GM18951 (cell line): Measurements from ENCODE around the gene ACTN3.
A peak's percentile ranks its signal among the peaks of the same experiment; 100 is the strongest.
"Not testable (repeated sequence)": the region's sequence is repeated elsewhere in the genome, so short reads cannot be mapped to it uniquely, and the experiment has no call there.

Experiments
- POLR2A ChIP-seq: IDR thresholded peaks from 4 replicates; pipeline ENCODE4 v1.6.1; 2011; ENCODE audit warnings: mild to moderate bottlenecking; ENCODE audit not compliant: insufficient read length, insufficient read depth; ENCODE audit errors: extremely low read depth
- in situ Hi-C: fragments of 300-500 bp; cut with MboI; formaldehyde crosslinking; loops from one replicate; pipeline ENCODE4 v1.12.0; 2022; ENCODE audit warnings: low sequenced_read_pairs, mixed read lengths, inconsistent platforms; ENCODE audit not compliant: unreplicated experiment

Gene ACTN3

GRCh38 chr11:66532784-66533183 is 13.9 kb upstream of the ACTN3 start:
- no peak for TF ChIP-seq POLR2A
- in situ Hi-C loops, result no loop called here

- no peak for TF ChIP-seq POLR2A
- in situ Hi-C loops, result no loop called here
These were observed 7.4 kb upstream of the ACTN3 start for GRCh38 chr11:66539170-66539869.

DNA sequence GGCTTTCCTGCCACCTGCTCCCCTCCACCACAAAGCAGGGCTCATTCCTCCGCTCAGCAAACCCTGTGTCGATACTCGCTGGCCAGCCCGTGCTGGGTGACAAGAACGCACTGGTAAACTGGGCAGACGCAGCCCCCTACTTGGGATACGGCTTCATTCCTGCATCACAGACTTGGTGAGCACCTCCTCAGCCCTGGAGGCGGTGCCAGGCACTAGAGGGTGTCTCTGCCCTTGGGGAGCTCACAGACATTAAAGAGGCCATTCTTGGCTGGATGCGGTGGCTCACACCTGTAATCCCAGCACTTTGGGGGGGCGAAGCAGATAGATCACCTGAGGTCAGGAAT is 6.9 kb upstream of the ACTN3 start:
- no peak for TF ChIP-seq POLR2A
- in situ Hi-C loops, result no loop called here

GRCh38 chr11:66540598-66540997 is 6.1 kb upstream of the ACTN3 start:
- in situ Hi-C loops, result not testable (repeated sequence)

GRCh38 chr11:66541892-66542291 is 4.8 kb upstream of the ACTN3 start:
- no peak for TF ChIP-seq POLR2A

DNA sequence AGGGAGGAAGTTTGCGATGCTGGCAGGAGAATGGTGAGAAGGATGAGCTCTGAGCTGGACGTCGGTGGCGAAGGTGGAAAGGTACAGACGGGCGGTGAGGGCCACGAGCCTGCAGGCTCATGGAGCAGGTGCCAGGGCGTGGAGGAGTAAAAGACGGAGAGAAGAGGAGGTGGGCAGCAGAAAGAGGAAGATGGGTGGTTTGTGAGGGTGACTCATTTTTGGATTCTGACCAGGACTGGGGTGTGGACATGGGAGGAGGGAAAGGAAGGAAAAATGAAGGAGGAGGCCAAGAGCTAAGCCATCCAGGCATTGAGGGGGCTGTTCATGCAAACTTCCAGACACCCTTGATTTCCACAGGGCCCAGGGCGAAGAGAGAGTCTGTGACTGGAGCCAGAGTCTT is 4.3 kb upstream of the ACTN3 start:
- TF ChIP-seq POLR2A, result no peak
- in situ Hi-C loops, result no loop called here

More at GRCh38 chr11:66541892-66542291, 4.8 kb upstream of the ACTN3 start:
- in situ Hi-C loops, result no loop called here

- in situ Hi-C loops, result no loop called here
- TF ChIP-seq POLR2A, result peak; percentile 28
These were observed 3.2 kb upstream of the ACTN3 start for GRCh38 chr11:66543263-66544107.

GRCh38 chr11:66544952-66545351 is 1.8 kb upstream of the ACTN3 start:
- in situ Hi-C loops, result not testable (repeated sequence)

- TF ChIP-seq POLR2A, result peak; percentile 78
- in situ Hi-C loops, result no loop called here
These were observed 869 bp upstream of the ACTN3 start, which contains the start of gene ZDHHC24 for GRCh38 chr11:66545701-66546367. Gene ZDHHC24 (minus strand): TSS chr11:66546048. CDS start chr11:66546003, 45 bp downstream.

- in situ Hi-C loops, result no loop called here
- no peak for TF ChIP-seq POLR2A
These were observed 411 bp downstream of the ACTN3 start for GRCh38 chr11:66546966-66547661.

- TF ChIP-seq POLR2A, result no peak
- in situ Hi-C loops, result no loop called here
These were observed 933 bp downstream of the ACTN3 start for GRCh38 chr11:66547662-66548009.

- TF ChIP-seq POLR2A, result no peak
- in situ Hi-C loops, result no loop called here
These were observed 1.3 kb downstream of the ACTN3 start for GRCh38 chr11:66548041-66548440.
